OCI-LY7 (cell line): Measurements from ENCODE around the gene TDRD9.

Source experiments
- CTCF ChIP-seq: fragments of 200-600 bp; sonication (generic); conservative IDR thresholded peaks from 2 replicates; pipeline ENCODE4 v1.5.1; 2014; ENCODE audit warnings: mild to moderate bottlenecking, antibody characterized with exemption, low read length, moderate library complexity, mixed read lengths
- EZH2phosphoT487 ChIP-seq: fragments of 200-600 bp; sonication (generic); IDR thresholded peaks from 2 replicates; pipeline ENCODE4 v1.6.1; 2018; ENCODE audit warnings: low read depth, borderline replicate concordance, mild to moderate bottlenecking, mixed run types, antibody characterized with exemption, low read length, moderate library complexity, mixed read lengths

GRCh38 chr14:103898711-103899110 lies 29.5 kb upstream of the TDRD9 start:
- TF ChIP-seq CTCF: no peak
- no peak for TF ChIP-seq EZH2phosphoT487
